IPS DF 6.9 (cell line): Measurements from ENCODE around the gene GRIN2A.

ENCODE experiments used
- DNase-seq: peaks from one replicate; pipeline ENCODE4 v3.0.0-alpha.2; 2013; ENCODE audit warnings: low read depth, low spot score
- H3K27ac ChIP-seq: one replicate; pipeline ENCODE4 v1.5.1; 2013; ENCODE audit warnings: low read length, control low read depth
- H3K27me3 ChIP-seq: 2 replicates; pipeline ENCODE4 v1.6.1; 2013; ENCODE audit warnings: mild to moderate bottlenecking, low read length; ENCODE audit not compliant: control insufficient read depth, insufficient read depth
- H3K36me3 ChIP-seq: 2 replicates; pipeline ENCODE4 v1.6.1; 2013; ENCODE audit warnings: low read length; ENCODE audit not compliant: control insufficient read depth, insufficient read depth
- H3K4me1 ChIP-seq: 2 replicates; pipeline ENCODE4 v1.6.1; 2013; ENCODE audit warnings: low read length; ENCODE audit not compliant: control insufficient read depth, insufficient read depth
- H3K4me3 ChIP-seq: 2 replicates; pipeline ENCODE4 v1.5.1; 2013; ENCODE audit warnings: mild to moderate bottlenecking, low read length
- H3K9me3 ChIP-seq: 2 replicates; pipeline ENCODE4 v1.6.1; 2013; ENCODE audit warnings: low read length, inconsistent platforms; ENCODE audit not compliant: control insufficient read depth, insufficient read depth
- WGBS: extraction: QIAGEN DNeasy Blood & Tissue Kit; methylation state at CpG from one replicate; pipeline ENCODE4 v1.1.7; 2013; ENCODE audit warnings: mixed read lengths, missing lambda C conversion rate; ENCODE audit not compliant: insufficient read length, insufficient coverage; 5-methylcytosine and 5-hydroxymethylcytosine counted together

Gene GRIN2A

DNA sequence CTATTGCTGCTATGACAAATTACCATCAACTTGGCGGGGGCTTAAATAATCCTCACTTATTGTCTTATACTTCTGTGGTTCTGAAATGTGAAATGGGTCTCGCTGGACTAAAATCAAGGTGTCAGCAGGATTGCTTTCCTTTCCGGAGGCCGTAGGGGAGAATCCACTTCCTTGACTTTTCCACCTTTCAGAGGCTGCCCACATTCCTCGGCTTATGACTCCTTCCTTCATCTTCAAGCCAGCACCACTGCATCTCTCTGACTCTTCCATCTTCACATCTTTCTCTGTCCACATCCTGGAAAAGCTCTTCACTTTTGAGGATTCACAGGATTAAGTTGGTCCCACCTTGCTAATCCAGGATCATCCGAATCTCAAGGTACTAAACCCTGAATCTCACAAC lies 217.8 kb downstream of the GRIN2A start:
- no CpG with 5 or more reads among the region's 6 CpGs for WGBS
- H3K9me3 ChIP-seq, result no peaks in the 10 kb centered on the region
- DNase-seq, result no peak
- no peak overlapping the region for H3K27ac ChIP-seq
- no peaks in the 10 kb centered on the region for H3K4me1 ChIP-seq
- H3K27me3 ChIP-seq, result no peaks in the 10 kb centered on the region
- H3K36me3 ChIP-seq, result no peaks in the 10 kb centered on the region
- no peak overlapping the region for H3K4me3 ChIP-seq

DNA sequence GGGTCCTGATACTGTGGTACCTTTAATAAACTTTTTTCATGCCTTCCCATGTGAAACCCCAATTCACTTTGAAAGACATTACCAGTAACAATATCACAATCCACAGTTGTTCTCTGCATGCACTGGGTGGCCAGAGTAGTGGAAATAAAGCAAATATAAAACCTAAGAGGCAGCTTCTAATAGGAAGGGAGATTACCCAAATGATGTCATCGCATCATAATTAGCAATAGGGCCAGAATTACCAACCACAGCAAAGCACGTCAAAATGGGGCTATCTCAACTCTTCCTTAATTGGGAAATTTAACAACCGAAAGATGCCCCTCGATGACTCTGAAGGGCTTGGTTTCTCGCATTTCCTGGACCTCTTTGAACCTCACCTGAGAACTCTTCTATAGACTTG lies 224.8 kb downstream of the GRIN2A start:
- WGBS, result no CpG with 5 or more reads among the region's 5 CpGs
- peaks cover 5% of the 10 kb centered on the region; the same call in 1 of the 2 replicates for H3K27me3 ChIP-seq
- H3K27ac ChIP-seq, result no peak overlapping the region
- no peaks in the 10 kb centered on the region for H3K9me3 ChIP-seq
- H3K4me1 ChIP-seq, result peaks cover 4% of the 10 kb centered on the region
- no peak for DNase-seq
- H3K36me3 ChIP-seq, result no peaks in the 10 kb centered on the region
- no peak overlapping the region for H3K4me3 ChIP-seq

DNA sequence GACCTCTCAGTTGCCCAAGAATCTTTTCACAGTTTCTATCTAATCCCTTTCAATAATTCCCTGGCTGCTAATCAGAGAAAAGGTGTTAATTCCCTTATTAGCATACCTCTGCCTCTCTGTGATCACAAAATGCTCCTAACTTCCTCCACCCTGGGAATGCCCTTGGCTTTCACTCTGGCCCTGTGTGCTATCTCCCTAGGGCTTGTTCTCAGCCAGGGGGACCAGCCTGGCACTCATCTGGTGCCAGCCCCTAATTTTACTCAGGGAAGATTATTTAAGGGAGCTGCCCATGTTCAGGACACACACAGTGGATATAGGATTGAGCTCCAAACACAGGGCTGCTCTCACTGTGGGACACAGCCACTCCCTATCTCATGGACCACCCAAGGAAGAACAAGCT lies 225.2 kb downstream of the GRIN2A start:
- no peak for DNase-seq
- no peaks in the 10 kb centered on the region for H3K9me3 ChIP-seq
- H3K4me1 ChIP-seq, result peaks cover 4% of the 10 kb centered on the region
- peaks cover 5% of the 10 kb centered on the region; the same call in 1 of the 2 replicates for H3K27me3 ChIP-seq
- H3K27ac ChIP-seq, result no peak overlapping the region
- no peak overlapping the region for H3K4me3 ChIP-seq
- no peaks in the 10 kb centered on the region for H3K36me3 ChIP-seq

DNA sequence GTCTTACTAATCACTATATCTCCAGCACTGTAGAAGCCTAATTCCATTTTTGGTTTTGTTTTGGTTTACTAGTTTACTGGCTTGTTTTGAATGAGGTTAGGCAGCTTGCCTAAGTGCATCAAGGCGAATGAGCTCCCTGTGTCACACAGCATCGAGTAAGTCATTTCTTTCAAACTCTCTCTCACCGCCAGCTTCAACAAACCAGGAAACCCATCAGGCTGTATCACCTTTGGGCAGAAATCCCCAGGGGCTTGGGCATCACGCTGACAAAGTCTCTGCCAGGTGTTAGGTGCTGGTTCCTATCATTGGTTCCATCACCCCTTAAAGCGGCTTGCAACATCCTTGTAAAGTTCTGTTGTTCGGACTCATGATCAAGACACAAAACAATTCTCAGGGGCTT lies 226.6 kb downstream of the GRIN2A start:
- H3K4me1 ChIP-seq, result peaks cover 4% of the 10 kb centered on the region
- H3K36me3 ChIP-seq, result no peaks in the 10 kb centered on the region
- WGBS, result no CpG with 5 or more reads among the region's 6 CpGs
- H3K27me3 ChIP-seq, result peaks cover 5% of the 10 kb centered on the region; the same call in 1 of the 2 replicates
- no peaks in the 10 kb centered on the region for H3K9me3 ChIP-seq
- no peak overlapping the region for H3K27ac ChIP-seq
- DNase-seq, result no peak
- H3K4me3 ChIP-seq, result no peak overlapping the region

DNA sequence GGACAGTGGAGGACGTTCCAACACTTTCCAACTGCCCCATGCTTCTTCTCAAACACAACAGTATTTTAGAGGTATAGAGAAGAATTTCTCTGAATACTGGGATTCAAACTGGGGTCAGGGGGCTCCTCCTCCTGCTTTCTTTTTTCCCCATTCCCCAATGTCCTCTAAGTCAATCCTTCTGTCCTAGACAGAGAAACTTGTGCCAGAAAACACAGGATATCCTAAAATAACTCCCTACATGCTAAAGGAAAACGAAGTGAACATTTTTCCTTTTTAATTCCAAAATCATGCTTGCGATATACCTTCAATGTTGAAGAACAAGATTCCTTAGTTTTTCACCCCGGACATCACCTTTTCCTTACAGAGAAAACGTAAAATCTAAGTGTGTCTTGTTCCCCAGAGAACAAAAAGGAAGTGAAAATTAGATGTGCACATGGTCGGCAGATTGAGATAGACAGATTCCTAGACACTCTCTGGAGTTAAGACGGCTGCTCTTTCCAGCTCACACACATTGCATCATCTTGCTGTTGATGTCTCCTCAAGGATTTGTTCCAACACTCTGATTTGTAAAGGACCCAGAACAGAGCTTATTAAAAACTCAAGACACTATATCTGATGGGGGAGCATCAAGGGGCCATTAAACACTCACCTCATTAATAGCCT lies 228.2 kb downstream of the GRIN2A start:
- Histone ChIP-seq H3K36me3 (no peaks in the 10 kb centered on the region), H3K4me3 (no peak overlapping the region), H3K27me3 (peaks cover 5% of the 10 kb centered on the region; the same call in 1 of the 2 replicates), H3K4me1 (peaks cover 4% of the 10 kb centered on the region), H3K27ac (no peak overlapping the region), H3K9me3 (no peaks in the 10 kb centered on the region)
- no CpG with 5 or more reads among the region's 7 CpGs for WGBS
- DNase-seq, result no peak

DNA sequence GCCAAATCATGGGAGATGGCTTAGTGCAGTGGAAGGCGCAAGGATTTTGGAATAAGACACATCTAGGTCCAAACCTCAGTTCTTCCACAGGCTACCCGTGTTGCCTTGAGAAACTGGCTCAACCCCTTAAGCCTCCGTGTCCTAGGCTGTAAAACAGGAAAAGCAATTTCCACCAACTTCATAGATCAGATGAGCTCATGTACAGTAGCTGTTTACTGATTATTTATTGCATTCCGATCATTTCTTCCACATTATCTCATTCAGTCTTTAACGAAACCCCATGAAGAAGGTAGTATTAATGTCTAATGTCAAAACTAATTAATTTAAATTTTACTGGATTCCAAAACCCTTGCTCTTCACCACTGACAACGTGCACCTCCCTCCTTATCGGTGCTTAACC lies 231.6 kb downstream of the GRIN2A start:
- H3K36me3 ChIP-seq, result no peaks in the 10 kb centered on the region
- H3K27me3 ChIP-seq, result peaks cover 5% of the 10 kb centered on the region; the same call in 1 of the 2 replicates
- WGBS, result no CpG with 5 or more reads among the region's 7 CpGs
- no peaks in the 10 kb centered on the region for H3K9me3 ChIP-seq
- no peak overlapping the region for H3K4me3 ChIP-seq
- peaks cover 1% of the 10 kb centered on the region; the same call in 1 of the 2 replicates for H3K4me1 ChIP-seq
- H3K27ac ChIP-seq, result no peak overlapping the region
- no peak for DNase-seq

DNA sequence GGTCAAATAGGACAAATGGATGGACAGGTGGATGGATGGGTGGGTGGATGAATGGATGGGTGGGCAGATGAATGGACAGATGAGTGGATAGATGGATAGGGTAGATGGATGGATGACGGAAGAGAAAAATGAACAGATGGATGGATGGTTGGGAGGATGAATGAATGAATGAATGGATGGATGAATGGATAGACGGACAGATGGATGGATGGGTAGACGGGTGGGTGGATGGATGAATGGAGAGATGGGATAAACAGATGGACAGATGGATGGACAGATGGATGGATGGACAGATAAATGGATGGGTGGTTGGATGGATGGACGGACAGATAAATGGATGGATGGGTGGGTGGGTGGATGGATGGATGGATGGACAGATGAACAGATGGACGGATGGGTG lies 232.8 kb downstream of the GRIN2A start:
- H3K36me3 ChIP-seq, result no peaks in the 10 kb centered on the region
- H3K9me3 ChIP-seq, result no peaks in the 10 kb centered on the region
- DNase-seq, result no peak
- 100% methylated on average over 2 of the region's 5 CpGs for WGBS
- H3K4me3 ChIP-seq, result no peak overlapping the region
- H3K4me1 ChIP-seq, result peaks cover 1% of the 10 kb centered on the region; the same call in 1 of the 2 replicates
- H3K27ac ChIP-seq, result no peak overlapping the region
- peaks cover 4% of the 10 kb centered on the region; the same call in 1 of the 2 replicates for H3K27me3 ChIP-seq

DNA sequence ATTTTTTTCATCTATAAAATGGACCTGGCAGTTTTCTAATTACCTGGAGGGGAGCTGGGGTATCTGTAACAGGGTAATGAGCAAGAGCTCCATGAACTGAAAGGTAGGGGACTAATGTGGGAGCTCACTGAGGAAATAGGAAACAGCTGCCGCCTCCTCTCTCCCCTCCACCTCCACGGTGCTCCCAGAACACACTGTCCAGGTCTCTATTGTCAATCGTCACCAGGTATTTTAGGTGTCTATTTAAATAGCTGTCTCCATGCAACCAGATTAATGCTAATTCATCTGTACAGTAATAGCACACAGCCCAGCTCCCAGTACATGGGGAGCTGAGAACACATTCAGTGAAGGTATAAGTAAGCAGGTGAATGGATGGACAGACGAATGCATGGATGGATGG lies 233.3 kb downstream of the GRIN2A start:
- Histone ChIP-seq H3K9me3 (no peaks in the 10 kb centered on the region), H3K4me3 (no peak overlapping the region), H3K4me1 (peaks cover 1% of the 10 kb centered on the region; the same call in 1 of the 2 replicates), H3K27ac (no peak overlapping the region), H3K27me3 (peaks cover 4% of the 10 kb centered on the region; the same call in 1 of the 2 replicates), H3K36me3 (no peaks in the 10 kb centered on the region)
- DNase-seq, result no peak
- WGBS, result no CpG with 5 or more reads among the region's 4 CpGs

DNA sequence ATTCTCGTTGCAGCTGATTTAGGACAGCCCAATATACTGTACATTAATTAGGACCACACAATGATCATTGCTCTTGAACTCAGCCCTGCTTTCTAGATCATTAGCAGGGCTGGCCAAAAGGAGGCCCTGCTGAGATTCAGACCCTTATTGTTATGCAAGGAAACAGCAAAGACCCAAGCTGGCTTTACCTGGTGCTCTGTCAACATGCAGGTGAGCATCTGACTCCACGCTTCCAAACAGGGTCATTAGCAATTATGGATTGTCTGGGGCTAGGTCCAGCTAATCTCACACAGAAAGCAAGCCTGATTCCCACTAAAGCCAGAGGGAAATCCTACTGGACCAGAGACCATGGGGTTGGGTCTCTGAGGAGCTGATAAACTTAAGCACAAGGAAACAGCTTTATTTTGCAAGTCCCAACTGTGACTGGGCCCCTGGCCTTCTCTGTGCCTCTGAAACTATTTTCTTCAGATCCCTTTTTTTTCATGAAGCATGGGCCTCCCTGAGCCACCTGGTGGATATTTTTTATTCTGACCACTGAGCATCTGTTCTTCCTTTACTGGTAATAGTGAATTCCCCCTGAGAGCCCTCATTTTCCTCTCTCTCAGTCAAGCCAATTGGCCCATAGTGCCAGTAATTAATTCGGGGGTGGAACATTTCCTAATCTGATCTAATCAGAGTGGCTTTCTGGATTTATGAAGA lies 236.1 kb downstream of the GRIN2A start:
- no peak overlapping the region for H3K4me3 ChIP-seq
- DNase-seq, result peak; percentile 13
- no peak overlapping the region for H3K27ac ChIP-seq
- WGBS, result no CpG with 5 or more reads among the region's 3 CpGs
- H3K36me3 ChIP-seq, result no peaks in the 10 kb centered on the region
- H3K9me3 ChIP-seq, result no peaks in the 10 kb centered on the region
- H3K27me3 ChIP-seq, result no peaks in the 10 kb centered on the region
- no peaks in the 10 kb centered on the region for H3K4me1 ChIP-seq

DNA sequence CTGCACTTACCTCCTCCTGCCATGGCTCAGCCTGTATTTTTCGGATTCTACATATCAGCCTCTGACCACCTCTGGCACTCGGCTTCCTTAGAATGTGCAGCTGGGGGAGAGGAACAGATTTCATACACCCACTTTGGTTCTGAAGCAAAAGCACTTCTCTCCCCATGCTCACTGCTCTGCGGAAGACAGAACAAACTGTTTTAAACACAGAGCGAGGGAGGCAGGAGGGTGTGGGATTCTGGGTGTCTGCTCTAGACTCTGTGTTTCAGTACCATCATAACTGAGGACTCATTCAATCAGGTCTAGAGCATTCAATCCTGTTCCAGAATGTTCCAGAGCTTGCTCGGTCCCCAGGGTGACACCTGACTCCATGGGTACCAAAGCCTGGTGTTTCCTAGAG lies 239.1 kb downstream of the GRIN2A start:
- no peaks in the 10 kb centered on the region for H3K4me1 ChIP-seq
- no CpG with 5 or more reads among the region's 5 CpGs for WGBS
- no peak for DNase-seq
- H3K9me3 ChIP-seq, result no peaks in the 10 kb centered on the region
- no peaks in the 10 kb centered on the region for H3K27me3 ChIP-seq
- no peak overlapping the region for H3K27ac ChIP-seq
- H3K4me3 ChIP-seq, result no peak overlapping the region
- no peaks in the 10 kb centered on the region for H3K36me3 ChIP-seq

DNA sequence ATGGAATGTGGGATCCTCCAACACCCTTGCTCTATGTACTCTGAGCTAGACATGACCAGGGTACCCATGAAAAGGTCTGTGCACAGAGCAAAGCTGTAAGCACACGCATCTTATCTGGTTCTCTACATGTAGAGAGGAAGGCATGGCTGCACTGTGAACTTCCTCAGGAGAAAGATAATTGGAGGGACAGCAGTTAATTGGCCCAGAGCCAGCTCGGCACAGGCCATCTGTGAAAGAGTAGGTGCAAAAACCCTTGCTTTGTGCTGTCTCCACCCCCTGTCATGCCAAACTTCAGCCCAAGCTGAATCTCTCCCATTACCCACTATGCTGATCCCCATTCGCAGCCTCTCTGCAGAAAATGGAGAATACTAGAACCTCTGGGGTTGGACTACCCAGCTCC lies 241.0 kb downstream of the GRIN2A start:
- Histone ChIP-seq H3K27me3 (no peaks in the 10 kb centered on the region), H3K27ac (no peak overlapping the region), H3K4me1 (no peaks in the 10 kb centered on the region), H3K9me3 (no peaks in the 10 kb centered on the region), H3K4me3 (no peak overlapping the region), H3K36me3 (no peaks in the 10 kb centered on the region)
- WGBS, result no CpG with 5 or more reads among the region's 3 CpGs
- DNase-seq, result no peak
